HepG2 (cell line): ENCODE data around the gene SYTL3. TPM values are rescaled to one million over a fixed set of nuclear protein-coding genes. Genes with fewer than 3 reads are reported as not detected.

Source experiments
- CBX2 ChIP-seq, 2 experiments: fragments of 200-600 bp in 1 of 2; sonication (generic); formaldehyde crosslinking in 1 of 2; IDR thresholded peaks; 2 replicates each; pipeline versions ENCODE4 v1.7.0 to v1.8.1; 2018 to 2022; ENCODE audit warnings: low read depth in 2 of 2, low read length in 1 of 2, mild to moderate bottlenecking in 1 of 2, missing genetic modification reagents in 1 of 2
- FOXO1 ChIP-seq: sonication (generic); formaldehyde crosslinking; IDR thresholded peaks from 2 replicates; pipeline ENCODE4 v1.4.0; 2020; ENCODE audit warnings: missing genetic modification reagents
- HMGXB3 ChIP-seq: sonication (generic); formaldehyde crosslinking; IDR thresholded peaks from 2 replicates; pipeline ENCODE4 v1.4.0; 2020; ENCODE audit warnings: missing genetic modification reagents, borderline replicate concordance
- MLXIP ChIP-seq: sonication (generic); formaldehyde crosslinking; IDR thresholded peaks from 2 replicates; pipeline ENCODE4 v1.9.0; 2021; ENCODE audit warnings: missing genetic modification reagents, borderline replicate concordance
- MXD1 ChIP-seq: sonication (generic); formaldehyde crosslinking; IDR thresholded peaks from 2 replicates; pipeline ENCODE4 v1.4.0; 2020; ENCODE audit warnings: mild to moderate bottlenecking, missing genetic modification reagents
- NBN ChIP-seq: fragments of 450-650 bp; conservative IDR thresholded peaks from 2 replicates; pipeline ENCODE4 v1.6.1; 2017
- SALL1 ChIP-seq: sonication (generic); formaldehyde crosslinking; IDR thresholded peaks from 2 replicates; pipeline ENCODE4 v1.8.0; 2022; ENCODE audit warnings: mild to moderate bottlenecking, missing genetic modification reagents
- ZBTB42 ChIP-seq: sonication (generic); formaldehyde crosslinking; IDR thresholded peaks from 2 replicates; pipeline ENCODE4 v1.5.0; 2020; ENCODE audit warnings: mild to moderate bottlenecking, missing genetic modification reagents
- ZBTB49 ChIP-seq: sonication (generic); formaldehyde crosslinking; IDR thresholded peaks from 2 replicates; pipeline ENCODE4 v1.4.0; 2020; ENCODE audit warnings: missing genetic modification reagents, borderline replicate concordance
- ZKSCAN5 ChIP-seq: sonication (generic); formaldehyde crosslinking; IDR thresholded peaks from 2 replicates; pipeline ENCODE4 v1.5.1; 2020; ENCODE audit warnings: mild to moderate bottlenecking, missing genetic modification reagents
- ZNF121 ChIP-seq: sonication (generic); formaldehyde crosslinking; IDR thresholded peaks from 2 replicates; pipeline ENCODE4 v1.5.0; 2020; ENCODE audit warnings: mild to moderate bottlenecking, missing genetic modification reagents
- ZNF205 ChIP-seq: IDR thresholded peaks from 2 replicates; pipeline ENCODE4 v1.6.1; 2018; ENCODE audit warnings: missing biosample characterization, missing genetic modification reagents
- ZNF251 ChIP-seq: sonication (generic); formaldehyde crosslinking; IDR thresholded peaks from 2 replicates; pipeline ENCODE4 v1.9.0; 2021; ENCODE audit warnings: mild to moderate bottlenecking, missing genetic modification reagents
- ZNF558 ChIP-seq: sonication (generic); formaldehyde crosslinking; IDR thresholded peaks from 2 replicates; pipeline ENCODE4 v1.9.0; 2022; ENCODE audit warnings: mild to moderate bottlenecking, missing genetic modification reagents, borderline replicate concordance
- ZNF605 ChIP-seq: sonication (generic); formaldehyde crosslinking; IDR thresholded peaks from 2 replicates; pipeline ENCODE4 v1.8.0; 2022; ENCODE audit warnings: mild to moderate bottlenecking, missing genetic modification reagents
- ZSCAN22 ChIP-seq: sonication (generic); formaldehyde crosslinking; IDR thresholded peaks from 2 replicates; pipeline ENCODE4 v1.4.0; 2020; ENCODE audit warnings: mild to moderate bottlenecking, missing genetic modification reagents
- polyA plus RNA-seq, 8 experiments: library from polyadenylated mRNA; depleted of rRNA in 3 of 8; stranded (reverse) in 7 of 8; unstranded in 1 of 8; fragments of >200 nt; fragmentation: Illumina TruSeq in 4 of 8; extraction: Trizol in 4 of 8; gene quantifications; 2 replicates each; pipeline versions ENCODE4 v1.2.1 to v1.2.3, GENCODE V29; 2011 to 2016; ENCODE audit warnings: low read depth in 4 of 8, missing spikeins in 1 of 8, mixed read lengths in 1 of 8; ENCODE audit not compliant: insufficient read depth in 1 of 8
- total RNA-seq, 5 experiments: library from RNA; depleted of rRNA; stranded (reverse); fragments of >200 nt; fragmentation: Illumina TruSeq; extraction: Trizol; gene quantifications; 2 replicates each; pipeline ENCODE4 v1.2.3, GENCODE V29; 2016; ENCODE audit warnings: low read depth in 1 of 5
- TF ChIP-seq, protein P1 (sequence below): sonication (generic); formaldehyde crosslinking; IDR thresholded peaks from 2 replicates; pipeline ENCODE4 v1.4.0; 2020; ENCODE audit warnings: missing genetic modification reagents

SYTL3 gene
- total and polyA plus RNA-seq, 2 of the 13 experiments (the other 11 are each of a cell fraction or from before 2014, with no cell fraction given): 0.11 to 0.28 TPM

DNA sequence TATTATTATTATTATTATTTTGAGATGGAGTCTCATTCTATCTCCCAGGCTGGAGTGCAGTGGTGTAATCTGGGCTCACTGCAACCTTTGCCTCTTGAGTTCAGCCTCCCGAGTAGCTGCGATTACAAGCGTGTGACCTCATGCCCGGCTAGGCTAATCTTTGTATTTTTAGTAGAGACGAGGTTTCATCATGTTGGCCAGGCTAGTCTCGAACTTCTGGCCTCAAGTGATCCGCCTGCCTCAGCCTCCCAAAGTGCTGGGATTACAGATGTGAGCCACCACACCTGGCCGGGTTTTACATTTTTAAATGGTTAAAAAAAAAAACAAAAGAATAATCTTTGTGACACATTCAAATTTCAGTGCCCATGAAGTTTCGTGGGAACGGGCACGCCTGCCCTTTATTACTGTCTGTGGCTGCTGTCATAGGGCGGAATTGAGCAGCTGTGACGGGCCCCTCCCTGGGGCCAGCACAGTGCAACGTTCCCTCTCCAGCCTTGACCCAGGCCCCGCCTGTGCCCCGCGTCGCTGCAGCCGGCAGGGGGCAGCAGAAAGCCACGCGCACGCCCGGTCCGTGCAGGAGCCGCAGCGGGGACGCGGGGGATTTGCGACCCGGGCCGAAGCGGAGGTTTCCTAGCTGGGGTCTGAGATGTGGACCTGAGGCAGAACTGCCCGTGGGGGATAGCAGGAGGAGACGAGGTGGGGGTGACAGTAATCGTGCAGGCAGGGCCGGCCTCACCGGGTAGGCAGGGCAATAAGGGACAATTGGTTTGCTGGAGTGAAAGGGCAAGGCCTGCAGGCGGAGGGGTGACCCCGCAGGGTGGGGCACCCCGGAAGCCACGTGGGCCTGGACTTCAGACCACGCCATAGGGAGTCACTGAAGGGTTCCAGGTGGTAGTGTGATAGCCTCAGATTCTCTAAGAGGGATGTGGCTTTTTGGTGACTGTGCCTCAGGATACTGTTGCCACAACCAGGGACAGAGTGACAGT lies 54.3 kb downstream of the SYTL3 start (continued):
- 0 out of 2 replicates have a peak, but pooled peaks have one; percentile 19 for TF ChIP-seq MLXIP (CRISPR knock-in tag)
- peak; percentile 96 for TF ChIP-seq ZNF605 (CRISPR knock-in tag)
- TF ChIP-seq SALL1: peak; percentile 93
- peak; percentile 78 for TF ChIP-seq ZNF121 (CRISPR knock-in tag)
- TF ChIP-seq, protein P1, sequence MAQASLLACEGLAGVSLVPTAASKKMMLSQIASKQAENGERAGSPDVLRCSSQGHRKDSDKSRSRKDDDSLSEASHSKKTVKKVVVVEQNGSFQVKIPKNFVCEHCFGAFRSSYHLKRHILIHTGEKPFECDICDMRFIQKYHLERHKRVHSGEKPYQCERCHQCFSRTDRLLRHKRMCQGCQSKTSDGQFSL (CRISPR knock-in tag): 0 out of 2 replicates have a peak, but pooled peaks have one; percentile 62
- no peak for TF ChIP-seq ZBTB49 (CRISPR knock-in tag)
- TF ChIP-seq ZNF558 (CRISPR knock-in tag): peak; percentile 93
- TF ChIP-seq ZKSCAN5 (CRISPR knock-in tag): no peak
- TF ChIP-seq ZBTB42 (CRISPR knock-in tag): 0 out of 2 replicates have a peak, but pooled peaks have one; percentile 26
- TF ChIP-seq NBN: no peak
- TF ChIP-seq ZNF205 (CRISPR knock-in tag): peak; percentile 78; the same call in 1 of the 2 replicates
- TF ChIP-seq ZSCAN22 (CRISPR knock-in tag): peak; percentile 62; the same call in 1 of the 2 replicates
- TF ChIP-seq MXD1 (CRISPR knock-in tag): peak; percentile 91
- no peak for TF ChIP-seq ZNF251 (CRISPR knock-in tag)
- no peak for TF ChIP-seq CBX2 (IDR thresholded peaks at IDR 0.05; ENCODE audit: low read depth, low read length)
- 0 out of 2 replicates have a peak, but pooled peaks have one; percentile 83 for TF ChIP-seq CBX2 (CRISPR knock-in tag; IDR thresholded peaks at IDR 0.05; ENCODE audit: low read depth)
- TF ChIP-seq FOXO1 (CRISPR knock-in tag): no peak; the same call in 1 of the 2 replicates
- TF ChIP-seq HMGXB3: peak; percentile 58; the same call in 1 of the 2 replicates
